Medulla oblongata (tissue), 1 donor: ENCODE data around the gene DEGS1.
A peak's percentile ranks its signal among the peaks of the same experiment; 100 is the strongest.
"Not testable (repeated sequence)": the region's sequence is repeated elsewhere in the genome, so short reads cannot be mapped to it uniquely, and the experiment has no call there.

Source experiments
- DNase-seq: peaks from one replicate; pipeline ENCODE4 v3.0.0-alpha.2; 2015; ENCODE audit errors: extremely low spot score

The DEGS1 gene

DNA sequence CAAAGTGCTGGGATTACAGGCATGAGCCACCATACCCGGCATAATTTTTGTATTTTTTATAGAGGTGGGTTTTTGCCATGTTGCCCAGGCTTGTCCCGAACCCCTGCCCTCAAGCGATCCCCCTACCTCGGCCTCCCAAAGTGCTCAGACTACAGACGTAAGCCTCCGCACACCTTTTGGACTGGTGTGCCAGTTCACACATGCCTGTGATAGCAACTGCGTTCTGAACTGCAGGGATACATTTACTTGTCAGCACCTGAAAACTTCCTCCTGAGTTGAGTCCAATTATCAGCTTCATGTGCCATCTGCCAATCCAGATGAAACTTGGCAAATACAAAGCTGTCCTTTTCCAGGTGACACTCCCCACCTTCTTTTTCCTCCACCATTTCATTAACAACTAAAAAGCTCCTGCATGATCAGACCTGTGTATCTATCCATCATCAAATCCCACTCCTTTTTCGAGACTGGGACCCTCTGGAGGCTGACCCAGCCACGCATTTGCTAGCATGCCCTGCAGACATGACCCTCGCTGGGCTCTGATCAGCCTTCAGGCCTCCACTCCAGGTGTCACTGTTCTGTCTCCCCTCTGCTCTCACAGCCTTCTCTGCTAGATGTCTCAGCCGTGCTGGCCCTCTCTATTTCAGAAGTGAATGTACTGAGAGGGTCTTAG, 2.1 kb upstream of the DEGS1 start:
- no peak for DNase-seq

DNA sequence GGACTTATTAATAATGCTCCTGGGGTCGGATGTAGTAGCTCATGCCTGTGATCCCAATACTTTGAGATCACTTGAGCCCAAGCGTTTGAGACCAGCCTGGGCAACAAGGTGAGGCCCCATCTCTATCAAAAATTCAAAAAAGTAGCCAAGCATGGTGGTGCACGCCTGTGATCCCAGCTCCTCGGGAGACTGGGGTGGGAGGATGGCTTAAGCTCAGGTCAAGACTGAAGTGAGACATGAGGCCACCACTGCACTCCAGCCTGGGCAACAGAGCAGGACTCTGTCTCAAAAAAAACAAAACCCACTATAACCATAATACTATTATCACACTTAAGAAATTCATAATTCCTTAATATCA, 1.6 kb upstream of the DEGS1 start:
- no peak for DNase-seq

DNA sequence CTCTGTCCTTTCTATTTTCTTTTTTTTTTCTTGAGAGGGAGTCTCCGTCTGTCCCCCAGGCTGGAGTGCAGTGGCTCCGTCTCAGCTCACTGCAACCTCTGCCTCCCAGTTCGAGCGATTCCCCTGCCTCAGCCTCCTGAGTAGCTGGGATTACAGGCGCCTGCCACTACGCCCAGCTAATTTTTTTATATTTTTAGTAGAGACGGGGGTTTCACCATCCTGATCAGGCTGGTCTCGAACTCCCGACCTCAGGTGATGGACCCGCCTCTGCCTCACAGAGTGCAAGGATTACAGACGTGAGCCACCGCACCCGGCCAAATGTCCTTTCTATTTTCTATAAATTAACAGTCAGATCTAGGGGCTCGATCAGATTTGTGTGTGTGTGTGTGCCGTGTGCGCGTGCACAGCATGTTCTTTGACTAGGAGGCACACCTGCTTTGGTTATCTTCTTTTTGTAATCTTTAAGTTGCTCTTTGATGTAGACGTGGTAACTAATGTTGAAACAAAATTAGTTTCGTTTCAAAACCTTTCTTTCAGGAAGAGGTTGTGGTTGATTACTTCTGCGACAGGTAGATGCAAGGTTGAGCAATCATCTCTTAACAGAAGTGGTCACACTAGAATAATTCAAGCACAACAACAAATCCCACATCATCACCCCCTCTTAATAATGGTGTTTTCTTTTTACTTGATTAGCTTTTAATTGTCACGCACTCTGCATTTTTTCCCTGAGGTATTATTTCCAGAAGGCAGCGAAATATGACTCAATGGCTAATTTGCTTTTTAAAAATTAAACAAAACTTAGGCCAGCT, 779 bp upstream of the DEGS1 start:
- peak; percentile 9 for DNase-seq

GRCh38 chr1:224183591-224184312, 712 bp downstream of the DEGS1 start:
- DNase-seq = peak; percentile 67

DNA sequence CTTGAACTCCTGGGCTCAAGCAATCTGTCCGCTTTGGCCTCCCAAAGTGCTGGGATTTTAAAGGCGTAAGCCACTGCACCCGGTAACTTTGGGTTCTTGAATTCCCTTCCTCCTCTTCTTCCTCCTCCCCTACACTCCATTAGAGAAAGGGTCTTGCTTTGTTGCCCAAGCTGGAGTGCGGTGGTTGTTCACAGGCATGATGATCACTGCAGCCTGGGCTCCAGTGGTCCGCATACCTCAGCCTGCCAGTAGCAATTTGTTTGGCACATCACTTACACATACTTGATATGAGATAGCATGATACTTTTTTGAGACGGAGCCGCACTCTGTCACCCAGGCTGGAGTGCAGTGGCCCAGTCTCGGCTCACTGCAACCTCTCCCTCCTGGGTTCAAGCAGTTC, 2.2 kb downstream of the DEGS1 start:
- DNase-seq = no peak

- DNase-seq = no peak
These were observed 5.2 kb downstream of the DEGS1 start for GRCh38 chr1:224188286-224188685.

DNA sequence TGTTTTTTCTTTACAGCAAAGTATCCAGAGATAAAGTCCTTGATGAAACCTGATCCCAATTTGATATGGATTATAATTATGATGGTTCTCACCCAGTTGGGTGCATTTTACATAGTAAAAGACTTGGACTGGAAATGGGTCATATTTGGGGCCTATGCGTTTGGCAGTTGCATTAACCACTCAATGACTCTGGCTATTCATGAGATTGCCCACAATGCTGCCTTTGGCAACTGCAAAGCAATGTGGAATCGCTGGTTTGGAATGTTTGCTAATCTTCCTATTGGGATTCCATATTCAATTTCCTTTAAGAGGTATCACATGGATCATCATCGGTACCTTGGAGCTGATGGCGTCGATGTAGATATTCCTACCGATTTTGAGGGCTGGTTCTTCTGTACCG, 6.5 kb downstream of the DEGS1 start:
- DNase-seq = no peak

DNA sequence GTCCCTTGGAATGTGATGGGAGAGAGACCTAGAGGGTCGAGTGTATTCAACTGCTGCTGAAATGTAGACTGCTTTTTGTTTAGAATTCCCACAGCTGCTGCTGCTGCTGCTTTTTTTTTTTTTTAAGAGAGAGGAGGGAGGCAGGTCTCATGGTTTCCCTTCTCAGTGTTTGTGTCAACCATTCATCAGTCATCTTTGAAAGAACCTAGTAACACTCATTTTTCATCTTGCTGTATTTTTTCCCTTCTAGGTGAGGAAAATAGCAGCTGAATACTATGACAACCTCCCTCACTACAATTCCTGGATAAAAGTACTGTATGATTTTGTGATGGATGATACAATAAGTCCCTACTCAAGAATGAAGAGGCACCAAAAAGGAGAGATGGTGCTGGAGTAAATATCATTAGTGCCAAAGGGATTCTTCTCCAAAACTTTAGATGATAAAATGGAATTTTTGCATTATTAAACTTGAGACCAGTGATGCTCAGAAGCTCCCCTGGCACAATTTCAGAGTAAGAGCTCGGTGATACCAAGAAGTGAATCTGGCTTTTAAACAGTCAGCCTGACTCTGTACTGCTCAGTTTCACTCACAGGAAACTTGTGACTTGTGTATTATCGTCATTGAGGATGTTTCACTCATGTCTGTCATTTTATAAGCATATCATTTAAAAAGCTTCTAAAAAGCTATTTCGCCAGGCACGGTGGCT, 9.2 kb downstream of the DEGS1 start:
- no peak for DNase-seq

DNA sequence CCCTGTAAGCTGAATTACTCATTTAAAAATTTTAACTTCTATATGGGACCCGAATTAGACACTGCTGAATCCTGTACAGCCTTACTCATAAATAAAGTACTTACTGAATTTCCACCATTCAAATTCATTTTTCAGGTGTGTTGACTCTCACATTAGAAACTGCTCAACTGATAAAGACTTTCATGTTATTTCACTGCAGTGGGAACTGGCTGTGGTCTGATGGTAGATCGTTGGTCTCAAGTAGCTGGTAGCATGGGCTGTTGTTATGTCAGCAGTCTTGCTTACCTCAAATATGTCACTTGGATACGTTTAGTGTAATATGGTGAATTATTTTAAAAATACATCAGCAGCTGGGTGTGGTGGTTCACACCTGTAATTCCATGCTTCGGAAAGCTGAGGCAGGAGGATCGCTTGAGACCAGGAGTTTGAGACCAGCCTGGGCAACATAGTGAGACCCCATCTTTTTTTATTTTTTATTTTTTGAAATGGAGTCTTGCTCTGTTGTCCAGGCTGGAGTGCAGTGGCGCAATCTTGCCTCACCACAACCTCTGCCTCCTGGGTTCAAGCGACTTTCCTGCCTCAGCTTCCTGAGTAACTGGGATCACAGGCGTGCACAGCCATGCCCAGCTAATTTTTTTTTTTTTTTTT, 10.4 kb downstream of the DEGS1 start:
- DNase-seq = no peak

- DNase-seq = no peak
These were observed 14.0 kb downstream of the DEGS1 start for GRCh38 chr1:224196813-224197600.

DNA sequence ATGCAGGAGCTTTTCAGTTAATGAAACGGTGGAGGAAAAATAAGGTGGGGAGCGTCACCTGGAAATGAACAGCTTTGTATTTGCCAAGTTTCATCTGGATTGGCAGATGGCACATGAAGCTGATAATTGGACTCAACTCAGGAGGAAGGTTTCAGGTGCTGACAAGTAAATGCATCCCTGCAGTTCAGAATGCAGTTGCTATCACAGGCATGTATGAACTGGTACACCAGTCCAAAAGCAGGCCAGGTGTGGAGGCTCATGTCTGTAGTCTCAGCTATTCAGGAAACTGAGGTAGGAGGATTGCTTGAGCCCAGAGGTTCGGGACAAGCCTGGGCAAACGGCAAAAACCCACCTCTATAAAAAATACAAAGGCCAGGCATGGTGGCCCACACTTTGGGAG, 15.5 kb downstream of the DEGS1 start:
- no peak for DNase-seq

DNA sequence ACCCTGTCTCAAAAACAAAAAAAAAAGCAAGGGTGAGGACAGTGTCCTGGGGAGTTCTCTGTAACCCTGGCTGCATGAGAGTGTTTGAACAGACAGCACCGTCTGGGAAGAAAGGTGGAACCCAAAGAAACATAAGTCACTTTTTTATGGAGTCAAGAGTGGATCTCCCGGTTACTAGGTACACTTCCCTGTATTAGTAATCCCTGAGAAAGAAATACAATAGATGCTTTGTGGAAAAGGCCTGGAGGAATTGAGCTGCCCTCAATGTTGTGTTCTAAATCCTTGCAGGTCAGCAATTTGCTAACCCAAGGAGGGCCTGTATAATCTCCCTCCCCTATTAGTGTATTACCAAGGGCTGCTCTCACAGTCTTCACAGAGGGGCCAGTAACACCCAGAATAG, 16.6 kb downstream of the DEGS1 start:
- no peak for DNase-seq

DNA sequence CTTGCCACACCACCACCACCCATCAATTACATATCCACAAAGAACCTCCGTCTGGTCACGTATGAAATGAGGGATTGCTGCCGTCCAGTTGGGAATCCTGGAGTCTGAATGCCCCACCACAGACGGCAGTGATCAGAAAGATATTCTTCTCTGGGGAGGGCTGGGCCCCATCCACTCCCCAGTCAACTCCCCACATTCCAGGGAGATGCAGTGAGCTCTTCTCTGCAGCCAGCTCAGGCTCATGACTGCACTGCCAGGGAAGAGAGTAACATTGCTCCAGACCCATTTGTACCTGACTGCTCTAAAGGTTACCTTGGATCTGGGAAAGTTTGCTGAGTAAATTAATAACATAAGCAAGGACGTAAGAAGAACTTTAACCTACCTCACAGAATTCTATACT, 18.3 kb downstream of the DEGS1 start:
- no peak for DNase-seq

DNA sequence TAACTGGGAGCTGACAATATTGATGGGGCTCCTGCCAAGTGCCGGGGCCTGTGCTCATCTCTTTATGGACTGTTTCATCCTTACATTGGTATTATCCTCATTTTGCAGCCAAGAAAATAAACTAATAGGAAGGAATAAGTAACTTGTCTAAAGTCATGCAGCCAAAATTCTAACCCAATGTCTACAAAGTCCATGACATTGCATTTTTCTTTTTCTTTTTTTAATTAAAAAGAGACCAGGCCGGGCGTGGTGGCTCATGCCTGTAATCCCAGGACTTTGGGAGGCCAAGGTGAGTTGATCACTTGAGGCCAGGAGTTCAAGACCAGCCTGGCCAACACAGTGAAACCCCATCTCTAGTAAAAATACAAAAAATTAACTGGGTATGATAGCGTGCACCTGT, 18.8 kb downstream of the DEGS1 start:
- no peak for DNase-seq

DNA sequence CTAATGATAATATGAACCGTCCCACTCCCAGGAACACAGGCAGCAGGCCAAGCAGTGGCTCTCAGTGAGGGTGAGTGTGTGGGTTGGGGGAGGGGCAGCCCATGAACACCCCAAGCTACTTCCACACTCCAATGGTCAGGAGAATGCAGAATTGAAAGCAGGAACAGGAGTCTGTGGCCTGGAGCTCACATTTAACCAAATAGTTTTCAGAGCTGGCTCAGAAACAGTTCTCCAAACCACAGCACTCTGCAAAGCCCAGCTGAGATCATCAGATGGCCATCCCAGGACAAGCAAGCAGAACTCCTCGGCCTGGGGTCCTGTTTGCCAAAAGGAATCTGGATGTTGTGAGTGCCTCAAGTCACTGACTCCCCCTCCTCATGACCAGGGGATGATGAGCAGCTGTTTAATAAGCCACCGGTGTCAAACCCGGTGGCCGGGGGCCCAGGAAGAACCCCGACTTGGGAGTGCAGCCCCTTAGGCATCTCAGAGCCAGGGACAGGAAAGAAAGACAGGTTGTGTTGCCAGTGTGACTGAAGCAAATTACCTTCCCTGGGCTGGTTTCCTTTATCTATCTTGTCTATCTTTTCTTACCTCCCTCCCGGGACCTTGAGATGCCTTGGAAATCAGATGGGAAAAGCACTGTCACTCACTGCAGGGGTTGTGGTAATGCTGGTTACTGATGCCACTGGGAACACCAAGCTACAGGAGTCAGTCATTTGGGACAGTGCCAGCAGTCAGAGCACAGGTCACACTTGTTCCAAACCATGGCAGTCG, 20.4 kb downstream of the DEGS1 start:
- DNase-seq = peak; percentile 91

GRCh38 chr1:224205438-224205840, 22.4 kb downstream of the DEGS1 start:
- DNase-seq = peak; percentile 58

DNA sequence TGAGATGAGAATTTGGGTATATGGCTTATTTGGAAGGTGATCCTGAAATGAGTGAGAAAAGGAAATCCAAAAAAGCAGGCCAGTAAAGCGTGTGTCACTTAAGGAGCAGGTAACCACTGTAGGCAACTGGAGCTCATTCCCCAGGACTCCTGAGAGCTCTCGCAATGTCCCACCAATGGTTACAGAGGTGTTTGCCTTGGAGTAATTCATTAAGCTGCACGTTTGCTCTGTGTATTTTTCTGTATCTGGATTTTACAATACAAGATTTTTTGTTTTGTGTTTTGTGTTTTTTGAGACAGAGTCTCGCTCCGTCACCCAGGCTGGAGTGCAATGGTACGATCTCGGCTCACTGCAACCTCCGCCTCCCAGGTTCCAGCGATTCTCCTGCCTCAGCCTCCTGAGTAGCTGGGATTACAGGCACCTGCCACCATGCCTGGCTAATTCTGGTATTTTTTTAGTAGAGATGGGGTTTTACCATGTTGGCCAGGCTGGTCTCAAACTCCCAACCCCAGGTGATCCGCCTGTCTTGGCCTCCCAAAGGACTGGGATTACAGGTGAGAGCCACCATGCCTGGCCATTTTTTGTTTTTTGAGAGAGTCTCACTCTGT, 23.0 kb downstream of the DEGS1 start:
- not testable (repeated sequence) for DNase-seq

DNA sequence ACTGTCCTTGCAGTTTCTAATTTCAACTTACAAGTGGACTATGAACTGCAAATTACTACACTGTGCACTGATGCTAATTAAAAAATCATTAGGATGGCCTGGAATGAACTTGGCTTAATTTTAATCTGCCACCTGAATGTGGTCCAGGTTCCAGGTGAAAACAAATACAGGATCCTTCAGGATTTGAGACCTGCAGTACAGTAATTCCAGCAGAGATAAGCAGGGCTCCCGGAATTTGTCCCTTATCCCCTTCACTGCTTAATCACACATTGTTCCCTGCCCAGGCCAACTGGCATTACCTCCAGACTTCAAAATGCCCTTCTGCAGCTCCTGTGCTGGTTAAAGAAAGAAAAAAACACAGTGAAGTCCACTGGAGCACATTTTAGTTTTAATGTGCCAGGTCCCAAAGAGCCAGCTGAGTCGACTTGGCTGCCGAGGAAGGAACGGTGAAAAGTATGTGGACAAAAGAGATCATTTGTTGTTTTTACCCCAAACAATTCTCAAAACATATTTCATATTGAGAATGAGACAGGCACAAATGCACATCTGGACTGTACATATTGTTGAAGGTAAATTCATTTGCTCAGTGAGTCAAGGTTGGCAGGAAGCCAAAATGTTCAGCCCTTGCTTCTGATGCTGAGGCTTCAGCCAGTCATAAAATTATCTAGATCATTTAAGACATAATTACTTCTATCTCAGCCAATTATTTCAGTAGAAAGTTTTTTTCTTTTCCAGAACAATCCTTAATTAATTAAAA, 28.3 kb downstream of the DEGS1 start:
- no peak for DNase-seq

- DNase-seq = no peak
These were observed 29.6 kb downstream of the DEGS1 start for GRCh38 chr1:224212618-224213061.
